Endodermal cell (in vitro differentiated cells): ENCODE results near the gene IL1B. TPM values are rescaled to one million over a fixed set of nuclear protein-coding genes. Genes with fewer than 3 reads are reported as not detected.

ENCODE experiments used
- DNase-seq: peaks from one replicate; pipeline ENCODE4 v3.0.0-alpha.2; 2017
- H3K27ac ChIP-seq: 2 replicates; pipeline ENCODE4 v1.5.1; 2013; ENCODE audit warnings: mild to moderate bottlenecking, low read depth, low read length, moderate library complexity
- H3K27me3 ChIP-seq: 2 replicates; pipeline ENCODE4 v1.6.1; 2013; ENCODE audit warnings: mild to moderate bottlenecking, low read length, moderate library complexity; ENCODE audit not compliant: insufficient read depth, control insufficient read depth, poor library complexity, severe bottlenecking
- H3K36me3 ChIP-seq: 2 replicates; pipeline ENCODE4 v1.7.0; 2013; ENCODE audit warnings: mild to moderate bottlenecking, low read length, moderate library complexity; ENCODE audit not compliant: control insufficient read depth, insufficient read depth
- H3K4me1 ChIP-seq: one replicate; pipeline ENCODE4 v1.7.0; 2013; ENCODE audit warnings: low read length; ENCODE audit not compliant: control insufficient read depth, insufficient read depth
- H3K4me3 ChIP-seq: 2 replicates; pipeline ENCODE4 v1.5.1; 2013; ENCODE audit warnings: mild to moderate bottlenecking, low read length, moderate library complexity
- H3K9ac ChIP-seq: 2 replicates; pipeline ENCODE4 v1.6.1; 2013; ENCODE audit warnings: mild to moderate bottlenecking, low read length, moderate library complexity; ENCODE audit not compliant: poor library complexity, severe bottlenecking; ENCODE audit errors: extremely low read depth
- H3K9me3 ChIP-seq: 2 replicates; pipeline ENCODE4 v1.6.1; 2013; ENCODE audit warnings: mild to moderate bottlenecking, low read length, moderate library complexity; ENCODE audit not compliant: control insufficient read depth
- H3K27ac Mint-ChIP-seq: 2 replicates; pipeline ENCODE4 v1.8.0; 2020; ENCODE audit warnings: mixed read lengths
- H3K27me3 Mint-ChIP-seq: 2 replicates; pipeline ENCODE4 v1.8.0; 2021; ENCODE audit warnings: mild to moderate bottlenecking, mixed read lengths; ENCODE audit not compliant: insufficient read depth
- H3K36me3 Mint-ChIP-seq: 2 replicates; pipeline ENCODE4 v1.8.0; 2020; ENCODE audit warnings: low read depth, mixed read lengths
- H3K4me1 Mint-ChIP-seq: 2 replicates; pipeline ENCODE4 v1.8.0; 2020; ENCODE audit warnings: mixed read lengths
- H3K4me3 Mint-ChIP-seq: 2 replicates; pipeline ENCODE4 v1.8.0; 2020; ENCODE audit warnings: mild to moderate bottlenecking, moderate library complexity, mixed read lengths
- H3K9me3 Mint-ChIP-seq: 2 replicates; pipeline ENCODE4 v1.8.0; 2020; ENCODE audit warnings: mild to moderate bottlenecking, mixed read lengths
- WGBS, 2 experiments: methylation state at CpG; one replicate each; pipeline versions ENCODE4 v1.1.5 to v1.1.7; 2013; ENCODE audit warnings: missing lambda C conversion rate in 2 of 2, mixed read lengths in 1 of 2; ENCODE audit not compliant: insufficient coverage in 1 of 2, insufficient read length in 1 of 2; 5-methylcytosine and 5-hydroxymethylcytosine counted together
- total RNA-seq, 2 donors: library from RNA; stranded (reverse); fragmentation: NEBNext Ultra II Directional in 1 of 2; extraction: Animal tissue kit (Norgen Biotek cat#: 25700) in 1 of 2; gene quantifications; 2 replicates in 1 of 2; 3 replicates in 1 of 2; pipeline ENCODE4 v1.2.1, GENCODE V29; 2021
- TF ChIP-seq, protein P1 (sequence below): fragments of 200-600 bp; sonication (generic); conservative IDR thresholded peaks from 2 replicates; pipeline ENCODE4 v1.5.0; 2021; ENCODE audit warnings: antibody characterized with exemption, mild to moderate bottlenecking

IL1B gene
- total RNA-seq, 2 donors from 2014 or later: not detected

DNA sequence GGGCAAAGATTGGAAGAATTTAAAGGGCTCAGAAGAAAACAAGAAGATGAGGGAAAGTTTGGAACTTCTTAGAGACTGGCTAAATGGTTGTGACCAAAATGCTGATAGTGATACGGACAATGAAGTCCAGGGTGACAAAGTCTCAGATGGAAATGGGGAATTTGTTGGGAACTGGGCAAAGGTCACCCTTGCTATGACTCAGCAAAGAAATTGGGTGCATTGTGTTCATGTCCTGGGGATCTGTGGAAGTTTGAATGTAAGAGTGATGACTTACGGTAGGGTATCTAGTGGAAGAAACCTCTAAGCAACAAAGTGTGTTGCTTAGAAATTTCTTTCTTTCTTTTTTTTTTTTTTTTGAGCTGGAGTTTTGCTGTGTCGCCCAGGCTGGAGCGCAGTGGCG, 46.3 kb downstream of the IL1B start:
- Histone ChIP-seq H3K36me3 (no peaks in the 10 kb centered on the region), H3K9me3 (no peaks in the 10 kb centered on the region), H3K4me3 (no peak overlapping the region), H3K27me3 (no peaks in the 10 kb centered on the region), H3K9ac (no peak overlapping the region), H3K4me1 (no peaks in the 10 kb centered on the region), H3K27ac (no peak overlapping the region)
- WGBS, 2 experiments: 88 to 100% methylated on average over 1 to 5 of the region's 5 CpGs
- H3K9me3 Mint-ChIP-seq: no peaks in the 10 kb centered on the region
- H3K27me3 Mint-ChIP-seq: no peaks in the 10 kb centered on the region
- no peak overlapping the region for H3K27ac Mint-ChIP-seq
- no peak for DNase-seq
- no peak overlapping the region for H3K4me3 Mint-ChIP-seq
- peaks cover 12% of the 10 kb centered on the region for H3K4me1 Mint-ChIP-seq
- TF ChIP-seq, protein P1, sequence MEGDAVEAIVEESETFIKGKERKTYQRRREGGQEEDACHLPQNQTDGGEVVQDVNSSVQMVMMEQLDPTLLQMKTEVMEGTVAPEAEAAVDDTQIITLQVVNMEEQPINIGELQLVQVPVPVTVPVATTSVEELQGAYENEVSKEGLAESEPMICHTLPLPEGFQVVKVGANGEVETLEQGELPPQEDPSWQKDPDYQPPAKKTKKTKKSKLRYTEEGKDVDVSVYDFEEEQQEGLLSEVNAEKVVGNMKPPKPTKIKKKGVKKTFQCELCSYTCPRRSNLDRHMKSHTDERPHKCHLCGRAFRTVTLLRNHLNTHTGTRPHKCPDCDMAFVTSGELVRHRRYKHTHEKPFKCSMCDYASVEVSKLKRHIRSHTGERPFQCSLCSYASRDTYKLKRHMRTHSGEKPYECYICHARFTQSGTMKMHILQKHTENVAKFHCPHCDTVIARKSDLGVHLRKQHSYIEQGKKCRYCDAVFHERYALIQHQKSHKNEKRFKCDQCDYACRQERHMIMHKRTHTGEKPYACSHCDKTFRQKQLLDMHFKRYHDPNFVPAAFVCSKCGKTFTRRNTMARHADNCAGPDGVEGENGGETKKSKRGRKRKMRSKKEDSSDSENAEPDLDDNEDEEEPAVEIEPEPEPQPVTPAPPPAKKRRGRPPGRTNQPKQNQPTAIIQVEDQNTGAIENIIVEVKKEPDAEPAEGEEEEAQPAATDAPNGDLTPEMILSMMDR: no peak
- H3K36me3 Mint-ChIP-seq: no peaks in the 10 kb centered on the region

DNA sequence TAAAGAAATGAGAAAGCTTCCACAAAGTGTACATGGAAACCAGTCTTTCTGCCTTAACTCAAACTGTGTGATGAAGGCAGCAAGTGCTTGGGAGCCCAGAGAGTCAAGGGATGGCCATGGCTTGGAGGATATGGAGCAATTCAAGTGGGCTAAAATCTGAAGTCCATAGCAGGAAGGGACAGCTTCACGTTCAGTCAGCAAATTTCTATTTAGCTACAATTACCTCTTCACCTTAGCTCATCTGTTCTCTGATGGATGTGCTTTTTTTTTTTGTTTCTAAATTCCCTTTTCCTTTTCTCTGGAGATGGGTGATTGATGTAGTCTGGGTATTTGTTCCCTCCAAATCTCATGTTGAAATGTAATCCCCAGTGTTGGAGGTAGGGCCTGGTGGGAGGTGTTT, 47.4 kb downstream of the IL1B start:
- H3K9ac ChIP-seq: no peak overlapping the region
- Mint-ChIP-seq H3K9me3 (no peaks in the 10 kb centered on the region), H3K4me3 (no peak overlapping the region), H3K27me3 (no peaks in the 10 kb centered on the region), H3K36me3 (no peaks in the 10 kb centered on the region), H3K27ac (no peak overlapping the region), H3K4me1 (peaks cover 21% of the 10 kb centered on the region)
- 86 to 100% methylated on average over 1 of the region's 1 CpG for WGBS, 2 experiments
- no peaks in the 10 kb centered on the region for H3K9me3 ChIP-seq
- H3K4me1 ChIP-seq: peaks cover 4% of the 10 kb centered on the region
- H3K27me3 ChIP-seq: no peaks in the 10 kb centered on the region
- H3K36me3 ChIP-seq: no peaks in the 10 kb centered on the region
- no peak overlapping the region for H3K4me3 ChIP-seq
- no peak for DNase-seq
- H3K27ac ChIP-seq: no peak overlapping the region
- TF ChIP-seq, protein P1: no peak

DNA sequence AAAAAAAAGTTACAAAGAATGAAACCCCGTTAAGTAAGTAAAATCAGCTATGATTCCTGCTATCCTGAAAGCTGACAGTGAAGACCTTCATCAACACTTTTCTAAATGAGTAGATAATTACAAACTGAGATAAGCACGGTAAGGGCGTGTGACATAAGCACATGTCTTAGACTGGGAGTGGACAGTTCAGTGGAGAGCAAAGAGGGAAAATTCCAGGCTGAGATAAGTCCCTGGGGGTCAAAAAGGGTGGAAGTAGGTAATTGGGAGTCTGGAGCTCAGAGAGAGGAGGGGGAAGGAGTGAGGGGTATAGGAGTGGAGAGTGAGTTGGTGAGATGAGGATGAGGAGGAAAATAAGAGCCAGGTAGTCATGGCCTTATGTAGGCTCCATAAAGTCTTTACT, 47.9 kb downstream of the IL1B start:
- Histone ChIP-seq H3K9ac (no peak overlapping the region), H3K27ac (no peak overlapping the region), H3K4me1 (peaks cover 4% of the 10 kb centered on the region), H3K4me3 (no peak overlapping the region), H3K36me3 (no peaks in the 10 kb centered on the region), H3K27me3 (no peaks in the 10 kb centered on the region), H3K9me3 (no peaks in the 10 kb centered on the region)
- Mint-ChIP-seq H3K27me3 (no peaks in the 10 kb centered on the region), H3K4me1 (peaks cover 26% of the 10 kb centered on the region), H3K27ac (no peak overlapping the region), H3K4me3 (no peak overlapping the region), H3K36me3 (no peaks in the 10 kb centered on the region), H3K9me3 (no peaks in the 10 kb centered on the region)
- no peak for DNase-seq
- 77 to 95% methylated on average over 2 to 3 of the region's 3 CpGs for WGBS, 2 experiments
- TF ChIP-seq, protein P1: no peak
